HUES64 (cell line): ENCODE results near the gene DLK2. TPM values are rescaled to one million over a fixed set of nuclear protein-coding genes. Genes with fewer than 3 reads are reported as not detected.
"Not testable (repeated sequence)": the region's sequence is repeated elsewhere in the genome, so short reads cannot be mapped to it uniquely, and the experiment has no call there.

Experiments
- H3K27ac ChIP-seq: 2 replicates; pipeline ENCODE4 v1.7.0; 2013; ENCODE audit warnings: low read depth, low read length, inconsistent platforms
- H3K27me3 ChIP-seq: 2 replicates; pipeline ENCODE4 v1.6.1; 2013; ENCODE audit warnings: mild to moderate bottlenecking, low read length; ENCODE audit not compliant: insufficient read depth
- H3K36me3 ChIP-seq: 2 replicates; pipeline ENCODE4 v1.6.1; 2013; ENCODE audit warnings: mild to moderate bottlenecking, low read length; ENCODE audit not compliant: insufficient read depth
- H3K4me1 ChIP-seq: 2 replicates; pipeline ENCODE4 v1.6.1; 2013; ENCODE audit warnings: mild to moderate bottlenecking, low read length, moderate library complexity; ENCODE audit not compliant: insufficient read depth
- H3K4me3 ChIP-seq: 2 replicates; pipeline ENCODE4 v1.5.1; 2013; ENCODE audit warnings: mild to moderate bottlenecking, low read length, moderate library complexity
- H3K9ac ChIP-seq: 2 replicates; pipeline ENCODE4 v1.6.1; 2013; ENCODE audit warnings: mild to moderate bottlenecking, low read depth, low read length
- H3K9me3 ChIP-seq: 2 replicates; pipeline ENCODE4 v1.6.1; 2013; ENCODE audit warnings: low read depth, low read length; ENCODE audit not compliant: insufficient read depth
- WGBS: fragments of 150-250, 120-280 bp; methylation state at CpG from one replicate; pipeline ENCODE4 v1.1.7; 2013; ENCODE audit warnings: missing lambda C conversion rate; 5-methylcytosine and 5-hydroxymethylcytosine counted together
- polyA plus RNA-seq, 2 experiments: library from polyadenylated mRNA; stranded (reverse); fragments of 50-300 nt; gene quantifications; one replicate each; pipeline ENCODE4 v1.2.3, GENCODE V29; 2013

Gene DLK2, protein sequence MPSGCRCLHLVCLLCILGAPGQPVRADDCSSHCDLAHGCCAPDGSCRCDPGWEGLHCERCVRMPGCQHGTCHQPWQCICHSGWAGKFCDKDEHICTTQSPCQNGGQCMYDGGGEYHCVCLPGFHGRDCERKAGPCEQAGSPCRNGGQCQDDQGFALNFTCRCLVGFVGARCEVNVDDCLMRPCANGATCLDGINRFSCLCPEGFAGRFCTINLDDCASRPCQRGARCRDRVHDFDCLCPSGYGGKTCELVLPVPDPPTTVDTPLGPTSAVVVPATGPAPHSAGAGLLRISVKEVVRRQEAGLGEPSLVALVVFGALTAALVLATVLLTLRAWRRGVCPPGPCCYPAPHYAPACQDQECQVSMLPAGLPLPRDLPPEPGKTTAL
- 0.35 TPM for polyA plus RNA-seq (2013, experiment 1 of 2)
- 0.38 TPM for polyA plus RNA-seq (2013, experiment 2 of 2)

DNA sequence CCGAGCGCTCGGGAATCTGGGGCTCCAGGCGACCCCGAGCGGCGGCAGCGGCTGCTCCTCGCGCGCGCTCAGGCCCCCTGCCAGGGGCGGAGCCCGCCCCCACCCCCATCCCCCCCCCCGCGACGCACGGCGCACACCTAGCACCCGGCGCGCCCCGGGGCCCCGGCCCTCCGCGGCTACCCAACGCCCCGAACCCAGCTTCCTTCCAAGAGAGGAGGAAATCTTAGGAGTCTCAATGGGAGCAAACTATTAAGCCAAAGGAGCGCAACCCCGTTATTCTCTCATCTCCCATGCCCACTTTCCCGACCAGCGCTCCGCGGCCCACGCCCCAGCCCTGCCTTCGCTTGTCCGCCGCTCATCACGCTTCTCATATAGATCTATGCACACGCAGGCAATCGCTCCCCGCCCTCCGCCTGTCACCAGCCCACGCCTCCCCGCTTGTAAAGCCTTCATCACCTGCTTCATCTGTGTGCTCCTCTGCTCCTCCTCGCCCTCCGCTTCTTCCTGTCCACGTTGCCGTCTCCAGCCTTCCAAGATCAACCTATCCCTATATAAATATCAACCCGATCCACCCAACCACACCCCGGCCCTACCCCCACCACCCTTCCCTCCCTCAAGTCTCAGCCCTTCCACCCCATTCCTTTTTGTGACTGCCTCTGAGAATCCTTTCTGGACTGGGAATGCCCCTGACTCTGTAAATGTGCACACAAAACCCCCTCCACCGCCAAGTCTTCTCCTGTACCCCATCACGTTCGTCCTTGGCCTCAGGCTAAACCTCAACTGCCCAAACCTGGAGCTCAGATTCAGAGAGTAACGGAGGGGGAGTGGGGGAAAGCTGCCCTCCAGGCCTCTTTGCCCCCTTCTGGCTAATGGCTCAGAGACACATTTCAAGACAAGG is at the start of gene DLK2:
Gene DLK2, minus strand, starts transcription at position 18 of the 898 bp plus-strand sequence. CDS start 723 bp downstream, outside the sequence.
- Histone ChIP-seq H3K9me3 (no peaks in the 10 kb centered on the region), H3K4me3 (peak within 1 kb of the TSS; percentile 59), H3K27me3 (peaks cover 34% of the 10 kb centered on the region), H3K27ac (no peak within 1 kb of the TSS), H3K4me1 (no peaks in the 10 kb centered on the region), H3K9ac (no peak within 1 kb of the TSS), H3K36me3 (peaks cover 12% of the 10 kb centered on the region)
- 2% methylated on average over 48 of the region's 55 CpGs for WGBS

DNA sequence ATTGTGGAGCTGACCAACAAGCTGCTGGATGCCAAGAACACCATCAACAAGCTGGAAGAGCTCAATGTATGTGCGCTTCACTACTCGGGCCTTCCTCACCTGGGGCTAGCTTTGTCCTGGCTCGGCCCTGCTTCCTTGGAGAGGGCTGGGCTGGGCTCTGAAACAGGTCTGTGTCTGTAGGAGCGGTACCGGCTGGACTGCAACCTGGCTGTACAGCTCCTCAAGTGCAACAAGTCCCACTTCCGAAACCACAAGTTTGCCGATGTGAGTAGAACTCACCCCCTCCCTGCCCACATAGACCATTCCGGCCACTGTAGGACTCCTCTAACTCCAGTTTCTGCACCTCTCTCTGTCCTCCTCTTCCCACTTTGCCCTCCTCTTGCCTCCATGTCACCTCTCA is 48.1 kb upstream of the DLK2 start:
- peaks cover 70% of the 10 kb centered on the region for H3K36me3 ChIP-seq
- peaks cover 13% of the 10 kb centered on the region for H3K27me3 ChIP-seq
- H3K4me1 ChIP-seq: no peaks in the 10 kb centered on the region
- 96% methylated on average over 8 of the region's 8 CpGs for WGBS
- no peak overlapping the region for H3K9ac ChIP-seq
- H3K27ac ChIP-seq: no peak overlapping the region
- H3K4me3 ChIP-seq: no peak overlapping the region
- no peaks in the 10 kb centered on the region for H3K9me3 ChIP-seq

DNA sequence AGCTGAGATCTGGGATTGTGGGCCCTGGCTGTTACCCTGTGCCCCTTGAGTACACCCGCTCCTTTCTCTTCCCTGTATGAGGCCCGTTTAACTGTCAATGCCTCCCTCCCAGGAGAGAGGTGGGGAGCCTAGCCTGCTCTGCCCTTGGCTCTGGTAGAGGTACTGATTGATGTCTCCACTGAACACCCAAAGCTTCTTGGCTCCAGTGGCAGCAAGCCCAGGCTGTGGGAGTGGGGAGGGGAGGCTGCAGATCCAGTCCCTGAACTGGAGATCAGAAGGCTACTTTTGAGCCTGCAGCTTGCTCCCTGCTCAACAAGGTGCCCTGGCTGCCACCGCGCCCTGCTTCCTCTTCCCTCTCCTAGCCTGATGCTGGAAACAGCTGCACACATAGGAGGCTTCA is 47.3 kb upstream of the DLK2 start:
- H3K36me3 ChIP-seq: peaks cover 77% of the 10 kb centered on the region
- peaks cover 5% of the 10 kb centered on the region for H3K27me3 ChIP-seq
- H3K27ac ChIP-seq: no peak overlapping the region
- H3K4me3 ChIP-seq: no peak overlapping the region
- H3K9me3 ChIP-seq: no peaks in the 10 kb centered on the region
- H3K4me1 ChIP-seq: no peaks in the 10 kb centered on the region
- no peak overlapping the region for H3K9ac ChIP-seq
- 90% methylated on average over 4 of the region's 4 CpGs for WGBS

DNA sequence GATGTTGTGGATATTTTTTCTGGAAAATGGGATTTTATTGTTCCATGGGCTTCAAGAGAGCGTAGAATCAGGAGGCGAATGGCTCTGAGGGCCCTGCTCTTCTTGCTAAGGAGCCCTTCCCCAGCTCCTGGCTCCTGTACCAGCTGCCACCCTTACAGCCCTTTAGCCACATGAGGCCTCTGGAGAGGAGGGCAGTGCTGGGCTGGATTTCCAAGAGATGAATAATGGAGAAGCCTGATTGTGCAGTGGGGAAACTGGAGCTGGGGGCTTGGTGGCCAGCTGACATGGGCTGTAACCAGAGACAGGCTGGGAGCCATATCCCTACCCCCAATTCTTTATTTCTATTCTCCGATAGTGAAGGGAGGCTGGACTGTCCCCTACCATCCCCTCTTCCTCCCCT is 45.6 kb upstream of the DLK2 start:
- H3K9ac ChIP-seq: no peak overlapping the region
- H3K27ac ChIP-seq: no peak overlapping the region
- H3K27me3 ChIP-seq: no peaks in the 10 kb centered on the region
- 98% methylated on average over 3 of the region's 3 CpGs for WGBS
- H3K36me3 ChIP-seq: peaks cover 79% of the 10 kb centered on the region
- no peak overlapping the region for H3K4me3 ChIP-seq
- no peaks in the 10 kb centered on the region for H3K9me3 ChIP-seq
- peaks cover 9% of the 10 kb centered on the region for H3K4me1 ChIP-seq

DNA sequence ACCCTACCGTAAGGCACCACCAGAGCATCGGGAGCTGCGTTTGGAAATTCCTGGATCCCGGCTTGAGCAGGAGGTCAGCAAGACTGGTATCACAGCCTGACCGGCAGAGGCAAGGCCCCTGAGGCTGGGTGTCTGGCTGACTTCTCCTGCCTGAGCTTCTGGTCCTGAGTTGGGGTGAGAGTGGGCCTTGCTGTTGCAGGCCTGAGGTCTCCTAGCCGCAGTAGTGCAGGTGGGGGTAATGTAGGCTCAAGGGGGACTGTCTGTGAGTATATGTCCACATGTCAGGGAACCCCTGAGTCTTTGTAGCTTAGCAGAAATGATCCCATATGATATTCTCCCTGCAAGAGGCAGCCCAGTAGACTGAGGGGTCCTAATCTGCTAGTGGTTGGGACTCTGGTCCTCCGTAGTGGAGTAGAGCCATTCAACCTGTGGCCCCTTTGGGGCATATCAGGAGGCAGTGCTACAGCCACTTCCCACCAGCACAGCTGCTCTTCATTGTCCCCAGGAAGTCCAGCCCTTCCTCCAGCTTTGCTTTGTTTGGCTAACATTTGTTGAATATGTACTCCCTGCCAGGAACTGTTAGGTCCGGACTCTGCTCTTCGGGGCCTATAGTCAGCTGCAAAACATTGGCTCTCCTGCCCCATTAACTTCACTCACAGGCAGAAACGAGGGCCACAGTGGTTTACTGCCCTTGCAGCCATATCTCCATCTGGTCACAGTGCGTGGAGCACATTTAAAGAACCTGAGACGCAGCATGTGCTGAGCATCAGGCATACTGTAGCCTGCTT is 43.9 kb upstream of the DLK2 start:
- Histone ChIP-seq H3K4me3 (no peak overlapping the region), H3K4me1 (peaks cover 15% of the 10 kb centered on the region), H3K27ac (no peak overlapping the region), H3K9me3 (no peaks in the 10 kb centered on the region), H3K27me3 (no peaks in the 10 kb centered on the region), H3K36me3 (peaks cover 63% of the 10 kb centered on the region), H3K9ac (no peak overlapping the region)
- 94% methylated on average over 12 of the region's 12 CpGs for WGBS

DNA sequence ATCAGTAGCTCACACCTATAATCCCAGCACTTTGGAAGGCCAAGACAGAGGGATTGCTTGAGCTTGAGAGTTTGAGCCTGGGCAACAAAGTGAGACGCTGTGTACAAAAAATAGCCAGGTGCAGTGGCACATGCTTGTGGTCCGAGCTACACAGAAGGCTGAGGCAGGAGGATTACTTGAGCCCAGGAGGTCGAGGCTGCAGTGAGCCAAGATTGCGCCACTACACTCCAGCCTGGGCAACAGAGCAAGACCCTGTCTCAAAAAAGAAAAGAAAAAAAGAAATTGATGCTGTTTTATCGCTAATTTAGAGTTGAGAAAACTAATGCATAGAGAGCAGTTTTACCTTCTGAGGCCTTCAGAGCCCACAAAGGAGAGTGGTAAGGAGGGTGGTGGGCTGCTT is 42.9 kb upstream of the DLK2 start:
- Histone ChIP-seq H3K4me1 (peaks cover 15% of the 10 kb centered on the region), H3K36me3 (peaks cover 56% of the 10 kb centered on the region)
- WGBS: 94% methylated on average over 5 of the region's 5 CpGs
- not testable (repeated sequence) for H3K9me3 ChIP-seq, H3K27me3 ChIP-seq, H3K4me3 ChIP-seq, H3K9ac ChIP-seq, H3K27ac ChIP-seq

DNA sequence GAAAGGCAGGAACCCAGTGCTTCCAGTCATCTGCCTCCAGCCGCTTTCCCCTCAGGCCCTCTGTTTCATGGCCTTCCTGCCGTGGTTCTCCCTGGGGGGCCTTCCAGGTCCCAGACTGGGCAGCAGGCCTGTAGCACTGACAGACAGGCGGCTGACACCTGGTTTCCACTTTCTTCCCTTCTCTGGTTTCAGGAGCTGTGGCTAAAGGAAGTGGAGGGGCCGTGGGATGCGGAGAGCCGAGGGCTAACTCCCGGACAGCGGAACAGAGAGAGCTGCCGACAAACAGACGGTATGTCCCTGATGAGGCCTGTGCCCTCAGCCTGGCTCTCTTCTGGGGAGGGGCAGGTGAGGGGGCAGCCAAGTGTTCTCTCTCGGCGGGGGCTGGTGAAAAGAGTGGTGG is 42.3 kb upstream of the DLK2 start:
- 95% methylated on average over 12 of the region's 12 CpGs for WGBS
- H3K4me1 ChIP-seq: peaks cover 18% of the 10 kb centered on the region
- no peaks in the 10 kb centered on the region for H3K27me3 ChIP-seq
- no peaks in the 10 kb centered on the region for H3K9me3 ChIP-seq
- H3K36me3 ChIP-seq: peaks cover 50% of the 10 kb centered on the region
- no peak overlapping the region for H3K4me3 ChIP-seq
- no peak overlapping the region for H3K27ac ChIP-seq
- no peak overlapping the region for H3K9ac ChIP-seq

DNA sequence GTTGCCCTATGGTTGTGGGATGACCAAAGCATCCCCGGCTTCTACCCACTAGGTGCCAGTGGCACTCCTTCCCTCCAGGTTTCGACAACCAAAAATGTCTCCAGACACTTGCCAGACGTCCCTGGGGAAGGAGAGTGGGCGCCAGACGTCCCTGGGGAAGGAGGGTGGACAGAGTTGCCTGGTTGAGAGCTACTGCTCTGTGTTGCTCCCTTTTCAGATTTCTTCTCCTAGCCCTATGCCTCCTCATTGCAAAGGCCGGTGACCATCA is 41.7 kb upstream of the DLK2 start:
- Histone ChIP-seq H3K36me3 (peaks cover 44% of the 10 kb centered on the region), H3K27me3 (no peaks in the 10 kb centered on the region), H3K4me3 (no peak overlapping the region), H3K4me1 (peaks cover 18% of the 10 kb centered on the region), H3K27ac (no peak overlapping the region), H3K9me3 (no peaks in the 10 kb centered on the region), H3K9ac (no peak overlapping the region)
- 93% methylated on average over 6 of the region's 6 CpGs for WGBS

DNA sequence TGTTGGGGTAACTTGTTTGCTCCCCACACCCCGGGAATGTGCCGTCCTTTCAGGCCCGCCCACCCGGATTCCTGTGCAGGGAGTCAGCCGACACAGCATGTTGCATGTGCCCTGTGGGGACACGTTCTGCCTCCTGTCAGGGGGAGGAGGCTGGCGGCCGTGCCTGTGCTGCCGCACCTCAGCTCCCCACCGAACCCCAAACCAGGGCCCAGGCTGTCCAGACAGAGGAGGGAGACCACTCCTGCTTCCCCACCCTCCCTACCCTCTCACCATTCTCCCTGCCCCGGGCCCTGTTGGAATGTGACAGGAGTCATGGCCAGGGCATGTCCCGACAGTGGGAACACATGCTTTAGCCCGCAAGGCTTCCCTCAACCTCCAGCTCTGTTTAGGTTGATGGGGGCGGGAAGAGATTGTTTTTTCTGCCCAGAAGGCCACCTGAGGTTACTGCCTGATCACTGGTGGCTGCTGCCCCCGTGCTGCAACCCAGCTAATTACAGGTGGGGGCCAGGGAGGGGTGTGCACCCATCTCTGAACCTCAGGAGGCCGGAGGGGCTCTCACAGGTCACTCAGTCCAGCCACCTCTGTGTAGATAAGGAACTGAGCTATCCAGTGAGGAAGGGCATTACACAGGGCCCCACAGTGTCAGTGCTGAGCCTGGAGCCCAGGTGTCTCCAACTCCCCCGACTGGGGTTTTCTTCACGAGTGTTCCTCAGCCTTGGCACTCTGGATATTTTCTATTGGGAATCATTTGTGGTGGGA is 41.2 kb upstream of the DLK2 start:
- H3K27ac ChIP-seq: peak overlapping the region; percentile 56
- peaks cover 18% of the 10 kb centered on the region for H3K4me1 ChIP-seq
- H3K9me3 ChIP-seq: no peaks in the 10 kb centered on the region
- peak overlapping the region; percentile 48; the same call in 1 of the 2 replicates for H3K9ac ChIP-seq
- whole genome bisulfite sequencing: 54% methylated on average over 18 of the region's 18 CpGs
- H3K27me3 ChIP-seq: no peaks in the 10 kb centered on the region
- H3K36me3 ChIP-seq: peaks cover 40% of the 10 kb centered on the region
- H3K4me3 ChIP-seq: no peak overlapping the region

DNA sequence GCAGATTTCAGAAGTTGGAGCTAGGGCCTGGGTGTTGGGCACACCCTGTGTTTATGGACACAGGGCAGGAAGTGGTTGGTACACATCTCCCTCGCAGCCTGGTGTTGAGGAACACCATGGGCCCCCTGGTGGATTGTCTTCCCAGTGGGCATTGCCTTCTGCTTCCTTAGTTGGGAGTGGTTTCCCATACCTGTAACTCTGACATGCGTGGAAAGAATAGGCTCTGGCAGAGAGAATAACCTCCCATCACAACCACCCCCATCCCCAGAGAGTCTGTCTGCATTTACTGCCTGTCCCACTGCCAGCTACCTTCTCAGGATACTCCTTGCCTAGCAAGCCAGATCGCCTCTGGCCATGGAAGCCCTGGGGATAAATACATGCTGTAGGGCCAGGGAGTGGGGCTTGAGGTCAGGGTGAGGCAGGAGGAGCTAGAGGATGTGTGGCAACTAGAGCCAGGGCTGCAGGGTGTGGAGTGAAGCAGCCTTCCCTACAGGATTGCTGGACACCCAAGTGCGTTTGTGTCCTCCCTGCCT is 40.1 kb upstream of the DLK2 start:
- Histone ChIP-seq H3K27me3 (no peaks in the 10 kb centered on the region), H3K4me3 (no peak overlapping the region), H3K36me3 (peaks cover 31% of the 10 kb centered on the region), H3K27ac (peak overlapping the region; percentile 56), H3K4me1 (peaks cover 18% of the 10 kb centered on the region), H3K9me3 (no peaks in the 10 kb centered on the region), H3K9ac (peak overlapping the region; percentile 48; the same call in 1 of the 2 replicates)
- WGBS: 76% methylated on average over 4 of the region's 4 CpGs
